CD4-positive, alpha-beta T cell treated with Interleukin-4 for 4 hours (primary cell): ENCODE results near the gene BLTP2.

Experiments used
- DNase-seq: peaks from one replicate; pipeline ENCODE4 v3.0.0-alpha.2; 2020

The BLTP2 gene

DNA sequence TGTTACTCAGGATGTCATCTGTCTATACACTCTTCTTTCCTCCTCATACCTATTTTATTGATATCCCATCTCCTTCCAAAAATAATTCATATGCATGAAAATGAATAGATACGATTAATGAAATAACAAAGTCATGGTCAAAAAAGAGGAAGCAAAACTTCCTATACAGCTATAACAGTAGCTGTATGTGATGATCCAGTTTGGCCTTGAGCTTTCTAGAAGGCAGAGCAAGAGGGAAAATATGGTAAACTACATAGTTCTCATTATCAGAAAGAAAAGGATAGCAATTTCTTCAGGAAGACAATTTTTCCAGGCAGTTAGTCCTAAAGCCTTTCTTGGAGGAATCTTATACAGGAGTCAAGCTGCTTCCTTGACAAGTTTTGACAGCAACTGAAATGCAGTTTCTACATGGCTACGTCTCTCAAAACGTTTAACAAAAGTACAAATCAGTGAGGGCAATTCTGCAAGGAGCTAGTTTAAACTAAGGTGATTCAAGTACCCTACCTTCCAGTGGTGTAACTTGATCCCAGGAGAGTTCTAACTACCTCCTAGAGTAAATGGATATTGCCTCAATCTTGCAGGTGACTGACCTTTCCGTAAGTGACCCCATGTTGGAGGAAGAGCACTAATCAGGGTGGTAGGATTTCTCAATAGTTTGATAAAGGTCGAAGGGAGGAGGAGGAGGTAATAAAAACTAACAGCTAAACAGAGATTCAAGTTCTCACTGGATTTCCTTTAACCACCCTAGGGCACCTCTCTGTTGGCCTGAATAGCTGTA is 47.2 kb downstream of the BLTP2 start:
- no peak for DNase-seq
